ENCODE data around the gene JAGN1.
"Not testable (repeated sequence)": the region's sequence is repeated elsewhere in the genome, so short reads cannot be mapped to it uniquely, and the experiment has no call there.

- TF ChIP-seq POLR2AphosphoS5 (IDR thresholded peaks at IDR 0.05; ENCODE audit: borderline replicate concordance, low read depth, low read length); EZH2 (IDR thresholded peaks at IDR 0.05); FOXP2 (optimal IDR thresholded peaks at IDR 0.05; ENCODE audit: control extremely low read depth, extremely low read length, insufficient read depth): not testable (repeated sequence)
These were observed 41.5 kb upstream of the JAGN1 start for GRCh38 chr3:9848860-9849259.
